ENCODE measurements around the gene CHURC1.

DNA sequence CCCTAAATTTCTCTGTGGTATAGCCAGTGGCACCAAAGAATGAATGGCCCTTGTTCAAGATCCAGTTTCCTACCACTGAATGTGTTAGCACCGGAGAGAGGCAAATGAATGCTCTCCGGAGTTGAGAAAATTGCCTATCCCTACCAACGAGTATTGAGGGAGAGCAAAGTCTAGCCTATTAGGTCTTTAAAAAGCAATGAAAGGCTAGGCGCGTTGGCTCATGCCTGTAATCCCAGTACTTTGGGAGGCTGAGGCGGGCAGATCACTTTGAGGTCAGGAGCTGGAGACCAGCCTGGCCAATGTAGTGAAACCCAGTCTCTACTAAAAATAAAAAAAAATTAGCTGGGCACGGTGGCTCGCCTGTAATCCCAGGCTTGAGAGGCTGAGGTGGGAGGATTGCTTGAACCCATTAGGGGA, 58.8 kb downstream of the CHURC1 start:
- no peak for TF ChIP-seq ZNF184 (tag by site-specific recombination; IDR thresholded peaks at IDR 0.05)
- TF ChIP-seq, protein P1, sequence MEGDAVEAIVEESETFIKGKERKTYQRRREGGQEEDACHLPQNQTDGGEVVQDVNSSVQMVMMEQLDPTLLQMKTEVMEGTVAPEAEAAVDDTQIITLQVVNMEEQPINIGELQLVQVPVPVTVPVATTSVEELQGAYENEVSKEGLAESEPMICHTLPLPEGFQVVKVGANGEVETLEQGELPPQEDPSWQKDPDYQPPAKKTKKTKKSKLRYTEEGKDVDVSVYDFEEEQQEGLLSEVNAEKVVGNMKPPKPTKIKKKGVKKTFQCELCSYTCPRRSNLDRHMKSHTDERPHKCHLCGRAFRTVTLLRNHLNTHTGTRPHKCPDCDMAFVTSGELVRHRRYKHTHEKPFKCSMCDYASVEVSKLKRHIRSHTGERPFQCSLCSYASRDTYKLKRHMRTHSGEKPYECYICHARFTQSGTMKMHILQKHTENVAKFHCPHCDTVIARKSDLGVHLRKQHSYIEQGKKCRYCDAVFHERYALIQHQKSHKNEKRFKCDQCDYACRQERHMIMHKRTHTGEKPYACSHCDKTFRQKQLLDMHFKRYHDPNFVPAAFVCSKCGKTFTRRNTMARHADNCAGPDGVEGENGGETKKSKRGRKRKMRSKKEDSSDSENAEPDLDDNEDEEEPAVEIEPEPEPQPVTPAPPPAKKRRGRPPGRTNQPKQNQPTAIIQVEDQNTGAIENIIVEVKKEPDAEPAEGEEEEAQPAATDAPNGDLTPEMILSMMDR (tag by site-specific recombination; IDR thresholded peaks at IDR 0.05) = no peak

Measured in HEK293 (cell line).